Esophagus (tissue), 2 donors: Measurements from ENCODE around the gene VSIR. TPM values are rescaled to one million over a fixed set of nuclear protein-coding genes. Genes with fewer than 3 reads are reported as not detected.

ENCODE experiments used
- H3K27ac ChIP-seq, 2 donors: one replicate each; pipeline ENCODE4 v1.5.1; 2013; ENCODE audit warnings: low read depth in 2 of 2, mild to moderate bottlenecking in 2 of 2, inconsistent platforms in 1 of 2, low read length in 1 of 2, moderate library complexity in 1 of 2
- H3K27me3 ChIP-seq, 2 donors: one replicate each; pipeline ENCODE4 v1.6.1; 2013; ENCODE audit warnings: low read length in 2 of 2, control low read depth in 1 of 2, mild to moderate bottlenecking in 1 of 2; ENCODE audit not compliant: insufficient read depth in 2 of 2, control insufficient read depth in 1 of 2
- H3K36me3 ChIP-seq, 2 donors: one replicate each; pipeline ENCODE4 v1.6.1; 2013; ENCODE audit warnings: low read length in 1 of 2; ENCODE audit not compliant: control insufficient read depth in 2 of 2, insufficient read depth in 2 of 2
- H3K4me1 ChIP-seq, 2 donors: one replicate each; pipeline ENCODE4 v1.6.1; 2013; ENCODE audit warnings: low read length in 1 of 2; ENCODE audit not compliant: control insufficient read depth in 2 of 2, insufficient read depth in 2 of 2
- H3K4me3 ChIP-seq, 2 donors: one replicate each; pipeline ENCODE4 v1.5.1; 2013; ENCODE audit warnings: low read length in 2 of 2, mild to moderate bottlenecking in 2 of 2, low read depth in 1 of 2, moderate library complexity in 1 of 2
- H3K9me3 ChIP-seq, 2 donors: one replicate each; pipeline ENCODE4 v1.6.1; 2013; ENCODE audit warnings: mild to moderate bottlenecking in 2 of 2, low read depth in 1 of 2, low read length in 1 of 2, moderate library complexity in 1 of 2; ENCODE audit not compliant: control insufficient read depth in 2 of 2, insufficient read depth in 1 of 2
- WGBS, 2 donors: extraction: QIAGEN DNeasy Blood & Tissue Kit; methylation state at CpG; one replicate each; pipeline ENCODE4 v1.1.7; 2013; 5-methylcytosine and 5-hydroxymethylcytosine counted together
- polyA plus RNA-seq, 2 donors: library from polyadenylated mRNA; stranded (reverse); fragments of 200-250 nt; gene quantifications; one replicate each; pipeline ENCODE4 v1.2.3, GENCODE V29; 2013
- donor health status: healthy with polysubstance abuse.
- donor health status: Bipolar disorder and iron deficiency.

VSIR gene
- polyA plus RNA-seq, 2 donors = 26.6 to 41.9 TPM

GRCh38 chr10:71799112-71799511 is 25.8 kb upstream of the VSIR start:
- Histone ChIP-seq H3K4me1 (peaks cover 0 to 2% of the 10 kb centered on the region in 2 donors), H3K4me3 (no peak overlapping the region), H3K36me3 (no peaks in the 10 kb centered on the region), H3K9me3 (no peaks in the 10 kb centered on the region), H3K27ac (no peak overlapping the region), H3K27me3 (no peaks in the 10 kb centered on the region)
- WGBS, 2 donors = 70 to 88% methylated on average over 10 of the region's 10 CpGs

- H3K4me1 ChIP-seq = peaks cover 0 to 2% of the 10 kb centered on the region in 2 donors
- H3K27ac ChIP-seq = no peak overlapping the region
- no peaks in the 10 kb centered on the region for H3K27me3 ChIP-seq
- WGBS, 2 donors = 84 to 85% methylated on average over 6 of the region's 6 CpGs
- H3K4me3 ChIP-seq = no peak overlapping the region
- no peaks in the 10 kb centered on the region for H3K9me3 ChIP-seq
- no peaks in the 10 kb centered on the region for H3K36me3 ChIP-seq
These were observed 24.9 kb upstream of the VSIR start for GRCh38 chr10:71798308-71798624.

- WGBS, 2 donors = 63 to 68% methylated on average over 10 of the region's 10 CpGs
- no peaks in the 10 kb centered on the region for H3K9me3 ChIP-seq
- H3K4me1 ChIP-seq = peaks cover 0 to 2% of the 10 kb centered on the region in 2 donors
- no peaks in the 10 kb centered on the region for H3K36me3 ChIP-seq
- H3K27me3 ChIP-seq = no peaks in the 10 kb centered on the region
- no peak overlapping the region for H3K27ac ChIP-seq
- no peak overlapping the region for H3K4me3 ChIP-seq
These were observed 24.4 kb upstream of the VSIR start for GRCh38 chr10:71797533-71798307.

DNA sequence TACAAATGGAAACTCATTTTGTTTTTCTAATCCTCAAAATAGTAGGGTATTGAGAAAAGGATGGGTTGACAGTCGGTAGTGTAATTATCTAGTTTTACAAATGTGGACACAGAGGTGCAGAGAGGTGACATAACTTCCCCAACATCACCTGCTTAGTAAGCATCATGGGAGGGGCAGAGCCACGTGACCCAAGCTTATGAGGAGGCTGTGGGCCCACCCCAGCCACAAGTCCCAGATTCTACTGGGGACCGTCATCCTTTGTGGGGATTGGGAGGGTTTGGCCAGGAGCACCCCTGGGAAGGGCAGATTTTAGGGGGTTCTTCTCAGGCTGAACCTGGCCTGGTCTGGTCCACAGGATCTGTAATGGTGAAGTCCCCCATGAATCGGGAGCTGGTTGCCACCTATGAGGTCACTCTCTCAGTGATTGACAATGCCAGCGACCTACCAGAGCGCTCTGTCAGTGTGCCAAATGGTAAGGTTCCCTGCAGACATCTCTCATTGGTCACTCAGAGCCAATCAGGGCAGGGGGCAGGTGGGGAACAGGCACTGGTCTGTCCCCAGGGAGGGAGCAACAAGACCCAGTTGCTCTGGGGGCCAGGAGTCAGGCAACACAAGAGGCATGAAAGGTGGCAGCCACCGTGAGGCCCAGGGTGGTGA is 23.6 kb upstream of the VSIR start:
- Histone ChIP-seq H3K9me3 (no peaks in the 10 kb centered on the region), H3K27ac (no peak overlapping the region), H3K36me3 (no peaks in the 10 kb centered on the region), H3K27me3 (no peaks in the 10 kb centered on the region), H3K4me3 (no peak overlapping the region), H3K4me1 (peaks cover 0 to 2% of the 10 kb centered on the region in 2 donors)
- WGBS, 2 donors = 79% methylated on average over 7 of the region's 7 CpGs

- Histone ChIP-seq H3K27ac (no peak overlapping the region), H3K36me3 (no peaks in the 10 kb centered on the region), H3K4me3 (no peak overlapping the region), H3K27me3 (no peaks in the 10 kb centered on the region), H3K9me3 (no peaks in the 10 kb centered on the region), H3K4me1 (peaks cover 0 to 4% of the 10 kb centered on the region in 2 donors)
- WGBS, 2 donors = 20 to 24% methylated on average over 2 of the region's 2 CpGs
These were observed 21.9 kb upstream of the VSIR start for GRCh38 chr10:71795248-71795647.

DNA sequence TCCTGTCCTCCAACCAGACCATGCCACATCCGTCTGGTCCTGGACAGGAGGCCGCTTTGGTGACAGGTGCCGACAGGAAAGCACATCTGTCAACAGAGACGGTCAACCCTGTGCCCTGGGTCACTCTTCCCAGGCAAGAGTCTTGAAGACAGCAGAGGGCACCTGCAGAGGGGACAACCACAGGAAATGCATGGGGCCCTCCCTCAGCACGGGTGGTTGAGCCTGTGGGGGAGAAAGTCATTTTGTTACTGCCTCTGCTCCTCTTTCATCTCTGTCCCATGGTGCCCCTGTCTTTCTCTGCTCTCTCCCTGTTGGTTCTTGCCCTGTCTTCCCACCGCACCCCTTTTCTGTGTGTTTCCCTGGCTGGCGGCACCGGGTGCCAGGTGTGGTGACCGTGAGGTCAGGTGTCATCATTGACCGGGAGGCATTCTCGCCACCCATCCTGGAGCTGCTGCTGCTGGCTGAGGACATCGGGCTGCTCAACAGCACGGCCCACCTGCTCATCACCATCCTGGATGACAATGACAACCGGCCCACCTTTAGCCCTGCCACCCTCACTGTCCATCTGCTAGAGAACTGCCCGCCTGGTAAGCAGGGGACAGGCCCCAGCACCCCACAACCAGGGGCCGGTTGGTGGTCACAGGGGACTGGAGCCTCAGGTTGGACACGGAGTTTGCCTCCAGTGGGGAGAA is 17.6 kb upstream of the VSIR start:
- Histone ChIP-seq H3K4me3 (no peak overlapping the region), H3K9me3 (no peaks in the 10 kb centered on the region), H3K27me3 (no peaks in the 10 kb centered on the region), H3K4me1 (peaks cover 0 to 2% of the 10 kb centered on the region in 2 donors), H3K27ac (no peak overlapping the region), H3K36me3 (no peaks in the 10 kb centered on the region)
- WGBS, 2 donors = 77 to 81% methylated on average over 15 to 17 of the region's 17 CpGs

GRCh38 chr10:71789871-71790270 is 16.6 kb upstream of the VSIR start:
- Histone ChIP-seq H3K27ac (no peak overlapping the region), H3K27me3 (no peaks in the 10 kb centered on the region), H3K36me3 (no peaks in the 10 kb centered on the region), H3K9me3 (no peaks in the 10 kb centered on the region), H3K4me3 (no peak overlapping the region), H3K4me1 (peaks cover 0 to 2% of the 10 kb centered on the region in 2 donors)
- 65 to 78% methylated on average over 8 to 10 of the region's 10 CpGs for WGBS, 2 donors

DNA sequence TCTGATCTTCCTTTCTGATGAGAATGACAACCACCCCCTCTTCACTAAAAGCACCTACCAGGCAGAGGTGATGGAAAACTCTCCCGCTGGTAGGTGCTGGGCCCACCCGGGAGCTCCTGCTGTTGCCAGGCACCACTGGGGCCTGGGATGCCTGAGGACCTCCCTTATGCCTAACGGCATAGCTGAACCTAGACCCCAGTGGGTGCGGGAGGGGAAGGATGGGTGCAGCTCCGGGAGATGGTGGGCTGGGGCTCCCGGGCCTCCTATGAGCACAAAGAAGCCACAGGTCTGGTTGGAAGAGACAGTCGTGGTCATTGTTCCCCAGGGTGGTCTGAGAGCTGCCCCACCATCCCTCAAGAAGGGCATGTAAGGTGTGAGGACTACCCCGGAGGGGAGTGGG is 15.6 kb upstream of the VSIR start:
- WGBS, 2 donors = 84 to 88% methylated on average over 8 of the region's 8 CpGs
- H3K9me3 ChIP-seq = no peaks in the 10 kb centered on the region
- H3K4me1 ChIP-seq = peaks cover 0 to 2% of the 10 kb centered on the region in 2 donors
- no peaks in the 10 kb centered on the region for H3K36me3 ChIP-seq
- no peak overlapping the region for H3K27ac ChIP-seq
- H3K4me3 ChIP-seq = no peak overlapping the region
- H3K27me3 ChIP-seq = no peaks in the 10 kb centered on the region

- no peak overlapping the region for H3K27ac ChIP-seq
- no peaks in the 10 kb centered on the region for H3K27me3 ChIP-seq
- WGBS, 2 donors = 92% methylated on average over 18 of the region's 18 CpGs
- H3K9me3 ChIP-seq = no peaks in the 10 kb centered on the region
- no peaks in the 10 kb centered on the region for H3K36me3 ChIP-seq
- H3K4me1 ChIP-seq = no peaks in the 10 kb centered on the region
- no peak overlapping the region for H3K4me3 ChIP-seq
These were observed 11.5 kb upstream of the VSIR start for GRCh38 chr10:71784679-71785272.
